WI38 (cell line): ENCODE results near the gene RBM11.

ENCODE experiments used
- H3K4me3 ChIP-seq: 2 replicates; pipeline ENCODE4 v1.5.1; 2011; ENCODE audit warnings: low read depth, mild to moderate bottlenecking, control low read depth, low read length
- TF ChIP-seq, protein P1 (sequence below): IDR thresholded peaks from 2 replicates; pipeline ENCODE4 v1.5.1; 2012; ENCODE audit warnings: low read depth, mild to moderate bottlenecking, control low read depth, low read length

The RBM11 gene

DNA sequence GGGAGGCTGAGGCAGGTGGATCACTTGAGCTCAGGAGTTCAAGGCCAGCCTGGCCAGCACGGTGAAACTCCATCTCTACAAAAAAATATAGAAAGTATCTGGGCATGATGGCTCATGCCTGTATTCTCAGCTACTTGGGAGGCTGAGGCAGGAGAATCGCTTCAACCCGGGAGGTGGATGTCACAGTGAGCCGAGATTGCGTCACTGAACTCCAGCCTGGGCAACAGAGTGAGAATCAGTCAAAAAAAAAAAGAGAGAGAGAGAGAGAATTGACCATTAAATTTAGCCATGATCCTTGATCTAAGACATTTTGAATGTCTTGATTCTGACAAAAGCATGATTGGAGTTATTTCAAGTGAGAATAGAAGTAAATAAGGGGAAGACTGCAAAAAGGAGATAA lies 19.1 kb downstream of the RBM11 start:
- TF ChIP-seq, protein P1, sequence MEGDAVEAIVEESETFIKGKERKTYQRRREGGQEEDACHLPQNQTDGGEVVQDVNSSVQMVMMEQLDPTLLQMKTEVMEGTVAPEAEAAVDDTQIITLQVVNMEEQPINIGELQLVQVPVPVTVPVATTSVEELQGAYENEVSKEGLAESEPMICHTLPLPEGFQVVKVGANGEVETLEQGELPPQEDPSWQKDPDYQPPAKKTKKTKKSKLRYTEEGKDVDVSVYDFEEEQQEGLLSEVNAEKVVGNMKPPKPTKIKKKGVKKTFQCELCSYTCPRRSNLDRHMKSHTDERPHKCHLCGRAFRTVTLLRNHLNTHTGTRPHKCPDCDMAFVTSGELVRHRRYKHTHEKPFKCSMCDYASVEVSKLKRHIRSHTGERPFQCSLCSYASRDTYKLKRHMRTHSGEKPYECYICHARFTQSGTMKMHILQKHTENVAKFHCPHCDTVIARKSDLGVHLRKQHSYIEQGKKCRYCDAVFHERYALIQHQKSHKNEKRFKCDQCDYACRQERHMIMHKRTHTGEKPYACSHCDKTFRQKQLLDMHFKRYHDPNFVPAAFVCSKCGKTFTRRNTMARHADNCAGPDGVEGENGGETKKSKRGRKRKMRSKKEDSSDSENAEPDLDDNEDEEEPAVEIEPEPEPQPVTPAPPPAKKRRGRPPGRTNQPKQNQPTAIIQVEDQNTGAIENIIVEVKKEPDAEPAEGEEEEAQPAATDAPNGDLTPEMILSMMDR, result no peak
- H3K4me3 ChIP-seq, result no peak overlapping the region

DNA sequence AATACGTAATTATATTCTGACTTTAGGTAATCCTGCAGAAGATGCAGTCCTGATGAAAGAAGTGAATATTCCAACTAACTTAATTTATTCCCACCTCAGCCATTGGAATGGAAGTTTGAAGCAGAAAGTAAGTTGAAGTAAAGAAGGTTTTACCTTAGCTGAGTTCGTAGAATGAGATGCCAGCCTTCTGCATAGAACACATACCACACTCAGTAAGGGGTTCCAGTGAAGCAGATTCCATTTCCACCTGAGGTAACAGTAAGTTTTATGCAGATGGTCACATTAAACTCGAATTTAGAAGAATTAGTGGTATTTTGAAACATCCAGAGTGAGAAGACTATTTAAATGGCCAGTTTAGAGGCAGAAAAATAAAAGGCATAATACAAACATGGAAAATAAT lies 20.2 kb downstream of the RBM11 start:
- H3K4me3 ChIP-seq, result no peak overlapping the region
- TF ChIP-seq, protein P1, result no peak

DNA sequence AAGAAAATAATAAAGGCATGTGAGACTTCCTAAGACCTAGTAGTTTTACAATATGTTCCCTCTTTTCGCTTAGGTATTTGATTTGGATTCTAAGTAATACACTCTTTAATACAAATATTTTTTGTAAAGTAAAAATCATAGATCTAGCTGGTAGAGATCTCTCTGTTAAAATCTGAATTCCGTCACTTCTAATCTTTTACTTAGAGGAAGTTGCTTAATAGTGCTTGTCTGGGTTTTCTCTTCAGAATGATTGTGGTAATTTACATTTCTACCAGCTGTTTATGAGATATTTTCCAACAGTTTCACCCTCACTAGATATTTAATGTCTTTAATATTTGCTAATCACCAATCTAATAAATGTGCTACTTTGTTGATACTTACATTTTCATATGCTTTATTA lies 23.3 kb downstream of the RBM11 start:
- TF ChIP-seq, protein P1, result no peak
- no peak overlapping the region for H3K4me3 ChIP-seq

DNA sequence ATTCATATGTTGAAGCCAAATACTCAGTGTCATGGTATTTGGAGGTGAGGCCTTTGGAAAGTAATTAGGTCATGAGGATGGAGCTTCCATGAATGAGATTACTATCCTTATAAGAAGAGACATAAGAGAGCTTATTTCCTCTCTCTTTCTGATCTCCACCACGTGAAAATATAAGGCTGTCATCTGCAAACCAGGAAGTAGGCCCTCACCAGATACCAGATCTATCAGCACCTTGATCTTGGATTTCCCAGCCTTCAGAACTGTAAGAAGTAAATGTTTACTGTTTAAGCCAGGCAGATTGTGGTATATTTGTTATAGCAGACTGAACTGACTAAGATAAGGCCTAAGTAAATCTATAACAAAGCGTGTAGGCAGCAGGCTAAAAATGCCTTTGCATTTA lies 25.3 kb downstream of the RBM11 start:
- TF ChIP-seq, protein P1, result no peak
- H3K4me3 ChIP-seq, result no peak overlapping the region

DNA sequence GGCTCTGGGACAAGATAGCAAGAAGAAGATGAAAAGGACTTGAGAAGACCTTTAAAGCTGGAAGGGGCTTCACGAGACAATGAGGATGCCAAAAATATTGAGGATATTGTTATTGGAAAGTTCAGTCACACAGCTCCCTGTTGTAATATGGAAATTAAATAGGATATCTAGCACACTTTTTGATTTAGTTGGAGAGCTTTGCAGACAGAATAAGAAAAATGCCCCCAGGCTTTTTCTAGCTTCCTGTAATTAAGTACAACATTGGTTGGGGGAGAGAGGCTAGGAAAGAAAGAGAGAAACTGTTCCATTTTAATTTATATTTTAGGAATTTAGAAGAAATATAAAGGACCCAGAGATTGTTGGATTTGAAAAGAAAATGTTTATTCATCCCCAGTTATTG lies 27.5 kb downstream of the RBM11 start:
- H3K4me3 ChIP-seq, result no peak overlapping the region

DNA sequence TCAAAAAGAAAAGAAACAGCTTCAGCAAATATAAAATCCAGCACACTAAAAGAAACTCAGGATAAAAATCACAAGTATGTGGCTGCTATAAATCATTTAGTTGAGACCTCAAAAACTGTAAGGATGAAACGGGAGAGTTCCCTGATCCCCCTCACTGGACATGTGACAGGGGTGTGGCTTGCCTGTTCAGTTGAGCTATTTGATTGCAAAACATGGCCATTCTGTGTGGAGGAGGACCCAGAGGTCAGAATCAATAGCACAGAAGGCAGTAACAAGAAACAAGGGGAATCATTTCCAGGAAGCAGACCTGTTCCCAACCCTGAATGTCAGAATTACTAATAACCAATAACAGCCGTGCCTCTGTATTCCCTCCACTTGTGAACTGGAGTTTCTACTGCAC lies 27.9 kb downstream of the RBM11 start:
- H3K4me3 ChIP-seq, result no peak overlapping the region
- TF ChIP-seq, protein P1, result no peak

More for the DNA sequence above, 27.5 kb downstream of the RBM11 start:
- TF ChIP-seq, protein P1, result no peak

DNA sequence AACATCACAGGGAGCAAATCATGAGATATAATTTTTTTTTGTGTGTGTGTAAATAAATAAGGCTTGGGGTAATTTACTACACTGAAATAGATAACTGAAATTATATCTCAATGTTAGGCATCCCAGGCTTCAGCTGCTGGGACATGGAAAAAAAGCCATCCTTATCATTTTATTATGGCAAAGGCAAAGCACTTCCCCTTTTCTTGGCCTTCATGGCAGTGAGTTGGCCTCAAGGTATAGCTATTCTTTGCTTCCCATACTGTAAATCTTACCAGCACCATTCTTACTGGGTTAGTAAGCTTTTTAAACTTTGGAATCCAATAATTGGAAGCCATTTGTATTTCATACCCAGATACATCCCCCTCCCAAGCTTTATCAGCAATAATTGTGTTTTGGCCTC lies 29.0 kb downstream of the RBM11 start:
- no peak overlapping the region for H3K4me3 ChIP-seq
- TF ChIP-seq, protein P1, result no peak
